Embryonic facial prominence (tissue), 1 donor: ENCODE results near the gene SUPT3H.

Source experiments
- DNase-seq: peaks from one replicate; pipeline ENCODE4 v3.0.0-alpha.2; 2016; ENCODE audit errors: extremely low spot score

Gene SUPT3H

DNA sequence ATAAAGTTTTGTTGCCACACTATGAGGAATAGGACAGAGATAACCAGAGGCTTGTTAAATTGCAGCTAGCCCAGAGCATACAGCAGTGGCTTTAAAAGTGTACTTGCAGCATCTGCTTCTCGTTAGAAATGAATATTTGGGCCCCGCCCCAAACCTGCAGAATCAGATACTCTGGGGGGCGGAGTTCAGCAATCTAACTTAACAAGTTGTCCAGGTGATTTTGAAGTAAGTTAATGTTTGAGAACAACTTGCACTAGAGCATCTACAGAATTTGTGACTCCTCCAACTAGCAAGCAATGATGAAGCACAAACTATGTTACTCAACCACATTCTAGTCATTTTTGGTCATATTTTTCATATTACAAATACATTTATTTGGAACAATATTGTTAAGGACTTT, 10.6 kb upstream of the SUPT3H start:
- no peak for DNase-seq

DNA sequence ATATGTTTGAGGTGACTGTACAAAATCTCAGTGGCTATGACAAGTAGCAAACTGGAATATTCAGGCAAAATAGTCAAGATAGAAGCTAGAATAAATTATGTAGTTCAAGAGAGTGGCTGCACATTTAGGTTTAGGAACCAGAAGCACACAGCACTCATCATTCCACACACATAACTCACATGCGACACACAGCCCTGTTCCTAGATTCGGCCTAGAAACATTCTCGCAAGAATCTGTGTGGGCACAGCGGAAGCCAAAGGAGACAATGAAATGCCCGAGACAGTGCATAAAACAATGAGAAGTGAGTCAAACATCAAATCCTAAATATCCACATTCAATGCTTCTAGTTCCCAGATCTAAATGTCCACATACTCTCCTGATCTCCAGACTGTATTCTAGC, 9.5 kb upstream of the SUPT3H start:
- no peak for DNase-seq

DNA sequence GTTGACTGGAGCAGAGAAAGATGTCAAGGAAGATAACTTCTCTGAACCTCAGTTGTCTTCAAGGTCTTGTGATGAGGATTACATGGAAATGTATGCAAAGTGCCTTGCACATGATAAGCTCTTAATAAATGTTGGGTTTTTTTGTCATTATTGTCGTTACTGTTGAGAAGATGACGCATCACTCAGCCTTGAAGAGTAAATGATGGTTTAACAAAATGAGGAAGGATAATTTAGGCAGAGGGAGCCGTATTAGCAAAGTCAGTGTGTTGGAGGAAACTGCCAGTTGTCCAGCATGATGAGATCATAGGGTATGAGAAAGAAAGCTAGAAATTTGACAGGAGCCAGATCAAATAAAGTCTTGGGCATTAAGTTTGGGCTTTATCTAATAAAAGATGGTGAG, 8.8 kb upstream of the SUPT3H start:
- no peak for DNase-seq

DNA sequence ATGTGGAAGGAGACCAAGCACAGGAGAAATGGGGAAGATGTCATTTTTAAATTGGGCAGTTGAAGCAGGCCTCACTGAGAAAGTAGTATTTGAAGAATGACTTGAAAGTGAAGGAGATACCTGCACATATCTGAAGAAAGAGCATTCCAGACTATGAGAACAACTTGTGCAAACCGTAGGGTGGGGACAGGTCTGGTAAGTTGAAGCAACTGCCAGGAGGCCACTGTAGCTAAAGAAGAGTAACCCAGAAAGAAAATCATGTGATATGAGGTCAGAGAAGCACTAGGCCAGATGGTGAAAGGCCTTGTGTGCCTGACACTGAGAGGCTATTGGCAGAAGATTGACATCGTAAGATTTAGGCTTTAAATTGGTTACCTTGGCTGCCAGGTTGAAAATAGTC, 4.7 kb upstream of the SUPT3H start:
- no peak for DNase-seq

DNA sequence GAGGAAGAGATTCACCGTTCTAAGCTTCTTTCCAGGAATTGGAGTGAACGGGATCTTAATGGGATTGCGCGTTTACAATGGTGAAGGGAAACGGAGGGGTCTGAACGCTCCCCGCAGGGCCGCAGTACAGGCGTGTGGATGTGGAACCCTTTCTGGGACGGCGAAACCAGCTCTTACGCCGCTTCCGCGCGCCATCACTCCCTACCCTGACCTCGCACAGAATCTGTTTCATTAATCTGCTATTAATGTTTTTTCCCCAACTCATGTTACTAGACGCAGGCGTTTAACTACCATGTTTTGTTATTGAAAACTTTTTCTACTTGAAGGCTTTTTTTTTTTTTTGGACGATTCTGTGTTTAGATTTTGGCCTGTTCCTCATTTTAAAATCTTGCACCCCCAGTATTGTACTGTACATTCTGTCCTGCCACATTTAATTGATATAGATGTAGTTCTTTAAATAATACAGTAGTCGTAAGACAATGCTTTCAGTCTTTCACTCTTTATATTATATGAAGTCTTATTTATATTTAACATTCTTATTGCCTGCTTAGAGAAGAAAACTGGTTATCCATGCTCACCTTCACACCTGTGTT, 696 bp upstream of the SUPT3H start:
- DNase-seq = peak; percentile 53

DNA sequence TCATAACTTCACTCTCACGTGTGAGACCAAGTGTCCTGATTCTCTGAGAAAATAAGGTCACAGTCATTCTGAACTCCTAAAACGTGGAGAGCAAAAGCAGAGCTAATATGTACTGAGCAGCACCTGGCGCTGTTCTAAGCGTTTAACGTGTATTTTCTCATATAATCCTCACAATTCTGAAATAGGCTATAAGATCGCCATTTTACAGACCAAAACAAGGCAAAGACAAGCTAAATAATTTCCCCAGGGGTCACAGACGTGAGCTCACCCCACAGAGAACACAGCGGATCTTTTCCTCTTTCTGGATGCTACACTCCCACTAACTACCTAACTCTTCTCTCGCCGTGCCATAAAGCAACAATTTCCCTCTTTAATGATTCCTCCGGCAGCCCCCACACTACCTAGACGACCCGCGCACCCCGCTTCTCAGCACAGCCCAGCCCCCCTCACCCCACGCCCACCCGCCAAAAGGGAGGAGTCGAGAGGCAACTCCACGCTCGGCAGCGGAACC, 636 bp downstream of the SUPT3H start:
- DNase-seq = peak; percentile 55

DNA sequence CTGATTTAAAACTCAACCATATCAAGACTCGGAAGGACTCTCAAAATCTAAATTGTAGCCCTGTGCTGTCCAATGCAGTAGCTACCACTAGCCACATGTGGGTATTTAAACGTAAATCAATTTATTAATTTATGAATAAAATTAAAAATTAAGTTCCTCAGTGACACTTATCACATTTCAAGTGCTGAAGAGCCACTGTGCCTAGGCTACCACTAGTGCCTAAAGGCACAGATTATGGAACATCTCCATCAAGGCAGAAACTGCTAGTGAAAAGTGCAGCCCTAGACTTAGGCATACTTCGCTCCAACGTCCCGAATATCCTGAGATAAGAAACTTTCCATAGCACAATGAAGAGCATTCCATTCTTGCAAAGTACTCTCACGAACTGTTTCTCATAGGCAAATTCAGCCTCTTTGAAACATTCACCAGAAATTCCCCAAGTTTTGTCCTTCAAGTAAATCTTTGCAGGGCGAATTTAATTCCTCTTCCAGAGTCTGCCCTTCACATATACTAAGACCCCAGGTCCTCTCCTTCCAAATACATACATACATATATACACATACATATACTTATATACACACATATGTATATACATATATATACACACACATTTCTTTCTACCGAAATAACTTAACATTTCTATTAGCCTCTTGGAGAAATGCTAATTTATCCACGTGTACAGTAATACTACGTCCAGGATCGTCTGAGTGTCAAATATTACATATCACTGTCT, 1.3 kb downstream of the SUPT3H start:
- no peak for DNase-seq

DNA sequence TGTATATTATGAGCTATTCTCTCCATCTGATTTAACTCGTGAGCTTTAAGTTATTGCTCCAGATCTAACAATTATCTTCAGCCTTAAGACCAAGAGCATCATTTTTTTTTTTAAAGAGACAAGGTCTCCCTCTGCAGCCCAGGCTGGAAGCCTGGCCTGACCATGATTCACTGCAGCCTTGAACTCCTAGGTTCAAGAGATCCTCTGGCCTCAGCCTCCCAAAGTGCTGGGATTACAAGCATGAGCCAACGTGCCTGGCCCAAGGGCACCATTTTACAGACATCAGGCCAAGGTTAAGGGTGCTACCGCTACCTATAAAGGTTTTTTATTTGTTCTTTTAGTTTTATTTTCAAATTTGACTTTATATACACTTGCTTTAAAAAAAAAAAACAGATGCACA, 2.3 kb downstream of the SUPT3H start:
- DNase-seq = no peak

DNA sequence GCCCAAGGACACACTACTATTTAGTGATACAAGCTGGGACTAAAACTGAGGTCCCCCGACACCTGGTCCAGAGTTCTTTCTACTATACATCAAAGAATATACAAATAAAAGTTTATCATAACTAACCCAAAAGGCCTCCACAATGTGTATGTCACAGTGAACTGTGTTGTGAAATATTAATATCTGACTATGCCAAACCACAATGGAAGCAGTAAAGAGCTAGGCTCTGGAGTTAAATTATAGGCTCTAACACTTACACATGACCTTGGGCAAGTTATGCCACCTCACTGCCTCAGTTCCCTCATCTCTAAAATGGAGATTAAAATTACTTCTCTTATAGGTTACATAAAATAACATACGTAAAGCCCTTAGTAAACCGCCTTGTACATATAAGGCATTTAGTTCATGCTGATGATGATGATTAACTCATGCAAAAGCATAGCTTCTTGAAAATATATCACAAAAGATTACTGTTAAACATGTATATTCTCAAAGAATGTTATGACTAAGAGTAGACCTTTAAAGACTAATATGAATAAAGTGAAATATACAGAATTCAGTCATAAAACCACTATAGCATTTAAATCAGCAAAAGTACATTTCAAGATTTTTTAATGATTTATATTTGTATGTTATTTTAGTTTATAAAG, 5.7 kb downstream of the SUPT3H start:
- DNase-seq = no peak

DNA sequence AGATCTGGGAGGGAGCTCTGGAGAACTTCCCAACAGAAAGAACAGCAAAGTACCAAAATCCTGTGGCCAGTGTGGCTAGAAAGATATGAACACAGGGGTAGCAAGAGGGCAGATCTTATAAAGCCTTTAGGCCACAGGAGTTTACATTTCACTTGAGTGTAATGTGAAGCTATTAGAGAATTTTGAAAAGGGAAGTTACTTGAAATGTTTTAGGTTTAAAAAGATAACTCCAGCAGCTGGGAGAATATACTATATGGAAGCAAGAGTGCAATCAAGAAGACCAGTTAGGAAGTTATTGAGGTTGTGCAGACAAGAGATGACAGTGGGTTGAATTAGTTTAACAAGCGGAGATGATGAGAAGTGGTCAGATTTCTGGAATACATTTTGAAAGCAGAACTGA, 7.9 kb downstream of the SUPT3H start:
- no peak for DNase-seq

DNA sequence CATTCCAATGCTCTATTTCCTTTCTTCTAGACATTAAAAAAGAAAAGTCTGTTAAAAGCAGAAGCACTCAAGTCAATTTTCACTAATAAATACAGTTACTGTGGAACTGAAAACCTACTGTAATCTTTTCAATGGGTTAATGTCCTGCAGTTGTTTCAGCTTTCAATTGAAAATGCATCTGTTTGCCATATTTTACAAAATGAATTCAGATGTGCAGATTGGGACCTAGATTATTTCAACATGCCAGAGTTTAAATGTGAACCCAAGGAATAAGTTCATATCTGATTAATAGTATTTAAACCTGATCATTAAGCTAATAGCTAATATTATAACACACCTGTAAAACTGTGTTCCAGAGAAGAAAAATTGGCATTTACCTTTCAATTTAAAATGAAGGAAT, 9.7 kb downstream of the SUPT3H start:
- DNase-seq = no peak

DNA sequence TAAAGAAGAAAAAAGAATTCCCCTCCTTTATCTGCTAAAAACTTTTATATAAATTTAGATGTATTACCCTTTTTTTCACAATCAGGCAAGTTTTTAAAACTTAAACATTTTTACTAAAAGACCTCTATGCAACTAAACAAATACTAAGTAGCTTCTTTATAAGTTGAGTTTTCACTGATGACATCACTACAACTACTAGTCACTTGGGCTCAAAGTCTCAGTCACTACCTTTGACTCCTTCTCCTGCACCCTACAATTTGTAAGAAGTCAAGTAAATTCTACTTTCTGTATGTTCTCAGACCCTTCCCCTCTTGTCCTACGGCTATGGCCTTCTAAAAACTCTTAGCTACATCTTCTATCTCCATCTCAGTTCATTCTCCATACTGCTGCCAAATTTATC, 11.2 kb downstream of the SUPT3H start:
- DNase-seq = no peak

DNA sequence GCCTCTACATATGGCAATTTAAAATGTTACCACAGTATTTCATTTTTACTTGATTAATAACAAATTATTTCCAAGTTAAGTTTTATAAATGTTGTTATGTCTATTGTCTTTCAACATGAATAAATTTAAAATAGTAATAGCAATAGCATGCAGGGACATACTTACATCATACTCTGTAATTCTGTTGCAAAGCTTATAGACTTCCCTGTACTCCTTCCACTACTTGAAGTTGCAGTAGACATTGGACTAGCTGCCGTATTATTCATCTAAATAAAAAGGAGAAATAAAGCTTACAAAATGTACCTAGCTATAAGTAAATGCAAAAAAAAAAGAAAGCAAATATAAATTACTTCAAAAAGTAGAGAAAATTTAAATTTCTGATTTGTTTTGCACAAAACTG, 12.7 kb downstream of the SUPT3H start:
- no peak for DNase-seq

DNA sequence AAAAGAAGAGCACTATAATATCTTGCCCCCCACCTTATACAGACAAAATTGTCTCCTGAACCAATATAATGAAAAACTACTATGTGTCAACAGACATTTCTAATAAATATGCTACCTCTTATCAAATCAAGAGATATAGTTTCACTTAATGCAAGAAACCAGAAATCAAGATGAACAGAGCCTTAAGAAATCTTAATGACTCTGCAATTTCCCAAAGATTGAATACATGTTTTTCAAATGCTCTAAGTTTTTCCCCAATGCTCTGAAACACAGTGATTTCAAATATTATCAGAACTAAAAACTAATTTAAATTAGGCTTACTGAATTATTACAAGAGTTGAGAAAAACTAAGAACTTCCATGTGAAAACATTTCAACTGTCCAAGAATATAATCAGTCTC, 13.3 kb downstream of the SUPT3H start:
- DNase-seq = no peak

DNA sequence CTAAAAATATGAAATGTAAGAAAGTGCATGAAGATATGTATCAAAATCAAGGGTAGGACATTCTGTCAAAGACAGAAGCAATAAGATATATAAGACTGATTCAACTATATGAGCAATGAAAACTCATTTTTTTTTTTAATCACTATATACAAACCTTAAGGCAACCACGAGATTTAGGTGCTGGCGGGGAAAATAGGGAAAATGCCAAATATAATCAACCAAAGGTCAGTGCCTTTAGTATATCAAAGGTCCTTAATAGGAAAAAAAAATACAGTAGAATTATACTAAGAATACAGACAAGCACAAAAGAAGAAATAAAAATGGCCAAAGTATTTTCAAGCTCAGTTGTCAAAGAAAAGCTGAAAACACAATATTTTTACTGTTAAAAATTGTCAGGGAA, 24.1 kb downstream of the SUPT3H start:
- DNase-seq = no peak

DNA sequence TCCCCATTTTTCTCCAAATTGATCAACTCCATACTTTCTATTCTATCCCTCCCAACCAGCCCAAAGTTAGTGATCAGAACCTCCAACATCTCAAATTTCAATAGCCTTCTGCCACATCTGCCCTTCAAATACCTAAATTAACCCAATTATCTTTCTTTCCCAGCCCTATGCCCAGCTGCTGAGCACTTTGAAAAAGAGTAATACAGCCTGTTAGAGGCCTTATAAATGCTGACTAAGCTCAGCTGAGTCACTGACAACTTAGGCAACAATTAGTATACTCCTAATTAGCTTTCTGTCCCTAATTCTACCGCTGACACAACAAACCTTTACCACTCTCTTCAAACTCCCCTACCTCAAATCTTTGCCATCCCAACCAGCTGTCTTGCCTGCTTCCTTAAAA, 26.1 kb downstream of the SUPT3H start:
- DNase-seq = no peak

DNA sequence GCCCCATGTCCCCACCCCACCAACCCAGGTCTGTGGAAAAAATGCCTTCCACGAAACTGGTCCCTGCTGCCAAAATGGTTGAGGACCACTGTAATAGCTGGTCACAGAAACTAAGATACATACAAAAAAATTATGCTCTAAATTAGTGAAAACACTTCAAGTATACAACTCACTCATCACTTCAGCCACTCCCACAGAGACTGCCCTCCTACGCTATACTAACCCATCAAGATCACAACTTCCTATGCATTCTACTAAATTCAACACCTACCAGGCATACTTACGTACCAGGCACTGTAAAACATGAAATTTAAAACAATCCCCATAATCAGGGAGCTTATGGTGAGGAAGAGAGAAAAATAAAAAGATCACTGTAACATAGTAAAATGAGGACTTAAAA, 26.7 kb downstream of the SUPT3H start:
- no peak for DNase-seq

DNA sequence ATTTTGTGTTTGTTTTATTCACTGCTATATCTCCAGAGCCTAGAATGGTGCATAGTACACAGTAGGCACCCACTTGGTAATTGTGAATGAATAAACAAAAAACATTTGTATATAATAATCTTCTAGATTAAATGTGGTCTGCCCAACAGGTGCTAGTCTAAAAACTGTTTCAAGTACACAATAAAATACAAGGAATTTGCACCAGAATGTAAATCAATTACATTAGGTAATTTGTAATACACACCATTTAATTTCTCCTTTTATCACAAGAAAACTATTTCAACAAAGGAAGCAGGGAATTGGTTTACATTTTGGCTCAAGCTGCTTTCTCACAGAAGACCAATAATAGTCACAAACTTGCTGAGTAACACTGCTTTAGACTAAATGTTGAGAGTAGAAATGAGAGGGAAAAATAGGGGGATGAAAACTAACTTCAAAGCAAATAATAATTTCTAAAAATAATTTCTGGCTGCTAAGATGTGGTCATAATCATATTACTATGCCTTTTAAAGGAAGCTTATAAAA, 27.5 kb downstream of the SUPT3H start:
- no peak for DNase-seq

DNA sequence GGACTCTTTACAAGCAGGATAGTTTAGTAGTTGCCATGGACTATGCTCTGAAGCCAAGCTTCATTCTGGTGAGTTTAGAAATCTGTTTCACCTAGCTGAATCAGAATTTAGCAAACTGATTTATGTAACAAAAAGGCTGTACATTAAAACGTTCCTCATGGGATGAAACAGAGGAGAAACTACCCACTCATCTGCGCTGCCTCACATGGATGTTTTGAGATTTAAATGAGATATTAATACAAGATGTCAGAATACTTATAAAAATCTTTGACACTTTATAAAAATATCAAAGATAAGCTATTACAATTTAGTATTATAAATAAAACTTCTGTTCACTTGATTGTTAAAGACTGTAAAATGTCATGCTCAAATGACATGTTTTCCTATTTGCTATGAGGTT, 32.8 kb downstream of the SUPT3H start:
- DNase-seq = no peak

DNA sequence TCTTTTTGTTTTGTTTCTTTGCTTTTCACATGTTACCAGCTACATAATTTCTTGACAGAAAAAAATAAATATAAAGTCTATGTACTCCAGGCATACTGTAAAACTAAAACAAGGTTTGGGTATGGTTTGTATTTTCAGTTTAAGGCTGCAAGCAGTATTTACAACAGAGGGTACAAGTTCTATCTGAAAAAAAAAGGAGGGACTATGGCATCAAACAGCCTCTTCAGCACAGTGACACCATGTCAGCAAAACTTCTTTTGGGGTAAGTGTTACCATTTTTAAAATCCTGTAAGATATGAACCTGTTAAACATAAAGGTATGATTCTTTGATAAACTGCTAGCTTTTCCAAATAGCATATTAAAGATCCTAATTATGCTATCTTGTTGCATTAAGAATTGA, 49.2 kb downstream of the SUPT3H start:
- DNase-seq = no peak

DNA sequence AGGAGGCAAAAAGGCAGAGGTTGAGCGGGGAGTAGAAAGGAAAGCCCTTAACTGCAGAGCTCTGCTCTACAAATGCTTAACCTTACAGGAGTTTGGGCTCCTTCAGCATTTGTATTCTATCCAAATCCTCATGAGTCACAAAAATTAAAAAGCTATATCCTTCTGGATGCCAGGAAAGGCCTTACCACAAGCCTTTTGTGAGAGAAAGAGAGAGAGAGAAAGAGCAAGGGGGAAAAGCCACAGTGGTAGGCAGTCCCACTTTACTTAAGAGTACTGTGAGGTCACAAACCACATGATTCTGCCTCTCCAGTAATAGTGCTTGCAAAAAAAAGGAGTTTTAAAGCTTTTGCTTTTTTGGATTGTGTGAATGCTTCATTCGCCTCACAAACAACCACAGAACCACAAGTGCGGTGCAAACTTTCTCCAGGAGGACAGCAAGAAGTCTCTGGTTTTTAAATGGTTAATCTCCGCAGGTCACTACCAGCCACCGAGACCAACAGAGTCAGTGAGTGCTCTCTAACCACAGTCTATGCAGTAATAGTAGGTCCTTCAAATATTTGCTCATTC, 49.7 kb downstream of the SUPT3H start, which contains the start of gene RUNX2:
Gene RUNX2, plus strand, starts transcription at position 375 of the 567 bp plus-strand sequence. CDS start 397 bp downstream, outside the sequence.
- peak; percentile 64 for DNase-seq

DNA sequence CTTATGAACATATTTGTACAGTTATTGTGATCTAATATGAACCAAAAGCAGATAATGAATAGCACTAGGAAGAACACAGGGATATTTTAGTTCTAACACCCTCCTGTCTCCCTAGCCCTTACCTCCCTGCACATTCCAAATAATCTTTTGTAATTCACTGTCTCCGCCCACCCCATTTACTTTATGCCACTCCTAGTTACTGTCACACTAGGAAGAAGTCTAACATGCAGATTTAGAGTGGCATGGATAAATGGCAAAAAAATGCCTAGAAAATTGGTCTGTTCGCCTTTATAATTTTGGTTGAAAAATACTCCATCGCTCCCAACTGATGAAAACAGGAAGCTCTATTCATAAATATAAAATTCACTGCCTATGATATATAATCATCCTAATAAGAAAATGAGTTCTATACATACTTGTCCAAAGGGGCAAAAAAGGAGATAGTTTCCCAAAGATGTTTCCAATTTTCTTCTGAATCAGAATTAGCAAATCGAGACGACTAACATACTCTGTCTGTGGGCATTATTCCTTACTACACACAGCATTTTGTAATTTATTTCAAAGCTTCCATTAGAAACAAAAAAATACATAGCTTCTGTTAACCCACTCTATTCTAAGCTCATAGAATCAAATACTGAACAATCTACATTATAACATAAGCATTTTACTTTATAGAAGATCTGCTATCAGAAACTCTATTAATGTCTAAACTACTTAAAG, 50.9 kb downstream of the SUPT3H start:
- no peak for DNase-seq
